HAP-1 (cell line): ENCODE data around the gene THTPA.

Experiments used
- DNase-seq, 2 experiments: peaks; one replicate each; pipeline ENCODE4 v3.0.0-alpha.2; 2016 to 2020; ENCODE audit warnings: low spot score in 2 of 2
- H3K27me3 ChIP-seq: fragments of 250-450 bp; sonication (Bioruptor Pico); 2 replicates; pipeline ENCODE4 v1.5.1; 2020; ENCODE audit warnings: low read depth, mild to moderate bottlenecking, moderate library complexity
- H3K36me3 ChIP-seq: fragments of 250-450 bp; sonication (Bioruptor Pico); replicated peaks from 2 replicates; pipeline ENCODE4 v1.5.1; 2020; ENCODE audit warnings: mild to moderate bottlenecking
- H3K4me1 ChIP-seq: fragments of 250-450 bp; sonication (Bioruptor Pico); 2 replicates; pipeline ENCODE4 v1.5.1; 2020; ENCODE audit warnings: mild to moderate bottlenecking
- H3K4me3 ChIP-seq: fragments of 250-450 bp; sonication (Bioruptor Pico); 2 replicates; pipeline ENCODE4 v1.5.1; 2020; ENCODE audit warnings: mild to moderate bottlenecking, moderate library complexity
- H3K9me3 ChIP-seq: fragments of 250-450 bp; sonication (Bioruptor Pico); 2 replicates; pipeline ENCODE4 v1.5.1; 2020; ENCODE audit warnings: mild to moderate bottlenecking, moderate library complexity
- in situ Hi-C: fragments of 300-500 bp; cut with MboI; formaldehyde crosslinking; loops from 3 replicates; pipeline ENCODE4 v1.14.3; 2020; ENCODE audit warnings: low sequenced_read_pairs, inconsistent platforms, mixed read lengths

THTPA gene

GRCh38 chr14:23555882-23556699, at the start of gene THTPA:
Gene THTPA (plus strand): TSS chr14:23556271. CDS start chr14:23556758, 487 bp downstream.
- Histone ChIP-seq H3K9me3 (no peaks in the 10 kb centered on the region), H3K27me3 (no peaks in the 10 kb centered on the region), H3K4me1 (peaks cover 6% of the 10 kb centered on the region), H3K36me3 (peaks cover 26% of the 10 kb centered on the region), H3K4me3 (peak within 1 kb of the TSS; percentile 79)
- peak; percentile 86 to 95 for DNase-seq
- in situ Hi-C loops, result loop anchor here (10.0 kb wide), 1 partner anchor 231 kb away; the partner anchor contains the start of gene PABPN1

GRCh38 chr14:23512156-23512555, 43.9 kb upstream of the THTPA start:
- Histone ChIP-seq H3K27me3 (no peaks in the 10 kb centered on the region), H3K9me3 (no peaks in the 10 kb centered on the region), H3K4me1 (no peaks in the 10 kb centered on the region), H3K4me3 (no peak overlapping the region), H3K36me3 (no peaks in the 10 kb centered on the region)
- no peak for DNase-seq
- in situ Hi-C loops, result no loop called here

- H3K4me1 ChIP-seq, result no peaks in the 10 kb centered on the region
- H3K9me3 ChIP-seq, result no peaks in the 10 kb centered on the region
- H3K4me3 ChIP-seq, result no peak overlapping the region
- H3K36me3 ChIP-seq, result no peaks in the 10 kb centered on the region
- no peak for DNase-seq
- no peaks in the 10 kb centered on the region for H3K27me3 ChIP-seq
- in situ Hi-C loops, result no loop called here
Measured at GRCh38 chr14:23513005-23513817, 42.9 kb upstream of the THTPA start.

- DNase-seq, result no peak
- in situ Hi-C loops, result no loop called here
- no peaks in the 10 kb centered on the region for H3K9me3 ChIP-seq
Measured at GRCh38 chr14:23513818-23514643, 42.0 kb upstream of the THTPA start.

GRCh38 chr14:23514644-23514957, 41.5 kb upstream of the THTPA start:
- Histone ChIP-seq H3K27me3 (no peaks in the 10 kb centered on the region), H3K4me3 (no peak overlapping the region), H3K36me3 (no peaks in the 10 kb centered on the region), H3K9me3 (no peaks in the 10 kb centered on the region), H3K4me1 (no peaks in the 10 kb centered on the region)
- in situ Hi-C loops, result no loop called here
- DNase-seq, result no peak

More at GRCh38 chr14:23513818-23514643, 42.0 kb upstream of the THTPA start:
- Histone ChIP-seq H3K36me3 (no peaks in the 10 kb centered on the region), H3K27me3 (no peaks in the 10 kb centered on the region), H3K4me3 (no peak overlapping the region), H3K4me1 (no peaks in the 10 kb centered on the region)

- in situ Hi-C loops, result no loop called here
- H3K9me3 ChIP-seq, result no peaks in the 10 kb centered on the region
- no peak for DNase-seq
- no peak overlapping the region for H3K4me3 ChIP-seq
- H3K4me1 ChIP-seq, result no peaks in the 10 kb centered on the region
- H3K36me3 ChIP-seq, result no peaks in the 10 kb centered on the region
- H3K27me3 ChIP-seq, result no peaks in the 10 kb centered on the region
Measured at GRCh38 chr14:23517650-23518326, 38.3 kb upstream of the THTPA start.

- in situ Hi-C loops, result no loop called here
- H3K4me1 ChIP-seq, result no peaks in the 10 kb centered on the region
Measured at GRCh38 chr14:23518709-23519108, 37.4 kb upstream of the THTPA start.

GRCh38 chr14:23520899-23521533, 35.1 kb upstream of the THTPA start:
- no peak for DNase-seq
- Histone ChIP-seq H3K36me3 (no peaks in the 10 kb centered on the region), H3K9me3 (no peaks in the 10 kb centered on the region), H3K27me3 (no peaks in the 10 kb centered on the region), H3K4me3 (no peak overlapping the region), H3K4me1 (no peaks in the 10 kb centered on the region)
- in situ Hi-C loops, result no loop called here

More at GRCh38 chr14:23518709-23519108, 37.4 kb upstream of the THTPA start:
- H3K9me3 ChIP-seq, result no peaks in the 10 kb centered on the region
- no peaks in the 10 kb centered on the region for H3K36me3 ChIP-seq
- no peak for DNase-seq
- no peak overlapping the region for H3K4me3 ChIP-seq
- no peaks in the 10 kb centered on the region for H3K27me3 ChIP-seq

- Histone ChIP-seq H3K4me1 (no peaks in the 10 kb centered on the region), H3K36me3 (no peaks in the 10 kb centered on the region), H3K4me3 (no peak overlapping the region), H3K27me3 (no peaks in the 10 kb centered on the region), H3K9me3 (no peaks in the 10 kb centered on the region)
- in situ Hi-C loops, result no loop called here
- DNase-seq, result no peak
Measured at GRCh38 chr14:23521785-23522640, 34.1 kb upstream of the THTPA start.

- Histone ChIP-seq H3K4me1 (no peaks in the 10 kb centered on the region), H3K9me3 (no peaks in the 10 kb centered on the region), H3K4me3 (no peak overlapping the region), H3K36me3 (no peaks in the 10 kb centered on the region), H3K27me3 (no peaks in the 10 kb centered on the region)
- DNase-seq, result no peak
- in situ Hi-C loops, result no loop called here
Measured at GRCh38 chr14:23522643-23523198, 33.4 kb upstream of the THTPA start.

GRCh38 chr14:23523229-23524016, 32.6 kb upstream of the THTPA start:
- in situ Hi-C loops, result no loop called here
- Histone ChIP-seq H3K4me3 (no peak overlapping the region), H3K27me3 (no peaks in the 10 kb centered on the region), H3K36me3 (no peaks in the 10 kb centered on the region), H3K9me3 (no peaks in the 10 kb centered on the region), H3K4me1 (no peaks in the 10 kb centered on the region)
- DNase-seq, result no peak
